ENCODE results near the gene SCUBE2. TPM values are rescaled to one million over a fixed set of nuclear protein-coding genes. Genes with fewer than 3 reads are reported as not detected.

The SCUBE2 gene
- total and polyA plus RNA-seq, 2 donors (not counting 1 experiment from before 2014, with no cell fraction given): not detected

- no peak for ATAC-seq (ENCODE audit: low read depth)
- no peak overlapping the region for H3K9ac ChIP-seq (ENCODE audit: low read length)
These were observed 54.2 kb downstream of the SCUBE2 start for GRCh38 chr11:9037046-9037780.

More at GRCh38 chr11:9037046-9037780, 54.2 kb downstream of the SCUBE2 start:
- TF ChIP-seq CTCF (IDR thresholded peaks at IDR 0.05) (no peak), EZH2 (IDR thresholded peaks at IDR 0.05; ENCODE audit: borderline replicate concordance, insufficient read depth, low read depth, low read length, poor library complexity, severe bottlenecking) (no peak)
- no peaks in the 10 kb centered on the region for H3K36me3 ChIP-seq (replicated peaks in 1 of 2; ENCODE audit: control extremely low read depth in 1 of 2, control insufficient read depth in 1 of 2, extremely low read depth in 1 of 2, insufficient read depth in 2 of 2, low read length in 1 of 2)
- H3K4me1 Mint-ChIP-seq: no peaks in the 10 kb centered on the region
- H3K79me2 ChIP-seq (ENCODE audit: control insufficient read depth, insufficient read depth, low read length): no peaks in the 10 kb centered on the region
- no peak overlapping the region for H2AFZ ChIP-seq (ENCODE audit: insufficient read depth, low read depth, low read length, poor library complexity, severe bottlenecking)
- no peak overlapping the region for H3K27ac ChIP-seq (ENCODE audit: low read length in 2 of 2)
- H3K27me3 Mint-ChIP-seq: peaks cover 6% of the 10 kb centered on the region
- no peak overlapping the region for H3K4me3 ChIP-seq (ENCODE audit: control extremely low read depth in 1 of 5, extremely low read depth in 1 of 5, insufficient read depth in 1 of 5, low read depth in 2 of 5, low read length in 4 of 5)
- ChIA-PET POLR2A (no interaction called here), CTCF (interaction anchor here (1.4 kb wide), 1 partner anchor 21 kb away, joined by 3 read pairs; no protein-coding TSS in a partner anchor)
- no peak overlapping the region for H3K4me3 Mint-ChIP-seq
- 94% methylated on average over 5 of the region's 7 CpGs for WGBS (ENCODE audit: insufficient coverage)
- H3K9me3 Mint-ChIP-seq (ENCODE audit: insufficient read depth): no peaks in the 10 kb centered on the region
- intact Hi-C loops (cut with micrococcal nuclease): no loop called here
- no peak for DNase-seq
- H3K4me1 ChIP-seq (ENCODE audit: control insufficient read depth in 2 of 2, insufficient read depth in 2 of 2, low read length in 2 of 2): no peaks in the 10 kb centered on the region
- H3K27me3 ChIP-seq (replicated peaks in 1 of 4; ENCODE audit: control extremely low read depth in 1 of 4, control insufficient read depth in 3 of 4, insufficient read depth in 4 of 4, low read length in 3 of 4): peaks cover 0 to 4% (median 0%) of the 10 kb centered on the region in 4 experiments
- no peak overlapping the region for H3K4me2 ChIP-seq (replicated peaks; ENCODE audit: low read depth, low read length, poor library complexity, severe bottlenecking)
- H3K27ac Mint-ChIP-seq: no peak overlapping the region
- no peaks in the 10 kb centered on the region for H4K20me1 ChIP-seq (ENCODE audit: control insufficient read depth, insufficient read depth, low read length, poor library complexity, severe bottlenecking)
- no peaks in the 10 kb centered on the region for H3K9me3 ChIP-seq (ENCODE audit: control extremely low read depth in 1 of 3, control insufficient read depth in 2 of 3, insufficient read depth in 1 of 3, low read length in 2 of 3)
